Neutrophil (primary cell): ENCODE results near the gene HDLBP.

Experiments used
- H3K27ac ChIP-seq: fragments of 200-600 bp; sonication (generic); 2 replicates; pipeline ENCODE4 v1.5.1; 2016; ENCODE audit warnings: mild to moderate bottlenecking, moderate library complexity
- H3K27me3 ChIP-seq: fragments of 200-600 bp; sonication (generic); 2 replicates; pipeline ENCODE4 v1.6.0; 2016; ENCODE audit warnings: mild to moderate bottlenecking
- H3K36me3 ChIP-seq: fragments of 200-600 bp; sonication (generic); 2 replicates; pipeline ENCODE4 v1.5.1; 2017
- H3K4me1 ChIP-seq, 2 experiments: fragments of 200-600 bp in 1 of 2; sonication (generic) in 1 of 2; 1 replicate in 1 of 2; 2 replicates in 1 of 2; pipeline versions ENCODE4 v1.5.1 to v1.6.1; 2013 to 2016; ENCODE audit warnings: low read depth in 1 of 2, low read length in 1 of 2, mild to moderate bottlenecking in 1 of 2, moderate library complexity in 1 of 2; ENCODE audit not compliant: control insufficient read depth in 1 of 2, insufficient read depth in 1 of 2
- H3K4me3 ChIP-seq, 2 experiments: fragments of 200-600 bp in 1 of 2; sonication (generic) in 1 of 2; 1 replicate in 1 of 2; 2 replicates in 1 of 2; pipeline ENCODE4 v1.5.1; 2013 to 2016; ENCODE audit warnings: low read depth in 1 of 2, low read length in 1 of 2, mild to moderate bottlenecking in 1 of 2, moderate library complexity in 1 of 2
- H3K9me3 ChIP-seq: fragments of 200-600 bp; sonication (generic); 2 replicates; pipeline ENCODE4 v1.5.1; 2016
- CTCF ChIP-seq: fragments of 200-600 bp; sonication (generic); IDR thresholded peaks from 2 replicates; pipeline ENCODE4 v1.5.1; 2016; ENCODE audit warnings: antibody characterized with exemption

Gene HDLBP

GRCh38 chr2:241229563-241230401, 85.7 kb downstream of the HDLBP start:
- no peaks in the 10 kb centered on the region for H3K27me3 ChIP-seq
- TF ChIP-seq CTCF: no peak
- H3K36me3 ChIP-seq: peaks cover 99% of the 10 kb centered on the region
- no peaks in the 10 kb centered on the region for H3K4me1 ChIP-seq
- H3K4me3 ChIP-seq: no peak overlapping the region
- no peaks in the 10 kb centered on the region for H3K9me3 ChIP-seq
- no peak overlapping the region for H3K27ac ChIP-seq

GRCh38 chr2:241228860-241229516, 86.5 kb downstream of the HDLBP start:
- no peak for TF ChIP-seq CTCF
- no peaks in the 10 kb centered on the region for H3K9me3 ChIP-seq
- H3K4me1 ChIP-seq: no peaks in the 10 kb centered on the region
- H3K27ac ChIP-seq: no peak overlapping the region
- H3K27me3 ChIP-seq: no peaks in the 10 kb centered on the region
- peaks cover 92% of the 10 kb centered on the region for H3K36me3 ChIP-seq
- no peak overlapping the region for H3K4me3 ChIP-seq

GRCh38 chr2:241228081-241228859, 87.2 kb downstream of the HDLBP start:
- Histone ChIP-seq H3K27ac (no peak overlapping the region), H3K4me3 (no peak overlapping the region), H3K9me3 (no peaks in the 10 kb centered on the region), H3K27me3 (no peaks in the 10 kb centered on the region), H3K4me1 (no peaks in the 10 kb centered on the region), H3K36me3 (peaks cover 84% of the 10 kb centered on the region)
- no peak for TF ChIP-seq CTCF

- no peak for TF ChIP-seq CTCF
- Histone ChIP-seq H3K27me3 (no peaks in the 10 kb centered on the region), H3K27ac (no peak overlapping the region), H3K4me1 (no peaks in the 10 kb centered on the region), H3K4me3 (no peak overlapping the region), H3K9me3 (no peaks in the 10 kb centered on the region), H3K36me3 (peaks cover 78% of the 10 kb centered on the region)
Measured at GRCh38 chr2:241227594-241227993, 87.9 kb downstream of the HDLBP start.

- Histone ChIP-seq H3K27me3 (no peaks in the 10 kb centered on the region), H3K4me3 (no peak overlapping the region), H3K4me1 (no peaks in the 10 kb centered on the region), H3K27ac (no peak overlapping the region), H3K36me3 (peaks cover 71% of the 10 kb centered on the region), H3K9me3 (no peaks in the 10 kb centered on the region)
- TF ChIP-seq CTCF: no peak
Measured at GRCh38 chr2:241226723-241227572, 88.5 kb downstream of the HDLBP start.
